Aorta (tissue), 5 donors: Measurements from ENCODE around the gene KRT25. TPM values are rescaled to one million over a fixed set of nuclear protein-coding genes. Genes with fewer than 3 reads are reported as not detected.
"Not testable (repeated sequence)": the region's sequence is repeated elsewhere in the genome, so short reads cannot be mapped to it uniquely, and the experiment has no call there.

Experiments
- ATAC-seq: fragments of 200-7000 bp; cut with Tn5 transposase; one replicate; pipeline ENCODE4 v1.9.1; 2022; ENCODE audit warnings: moderate library complexity; ENCODE audit not compliant: low FRiP score
- DNase-seq, 2 donors: peaks; one replicate each; pipeline ENCODE4 v3.0.0-alpha.2; 2020
- H3K27ac ChIP-seq, 2 donors: one replicate each; pipeline ENCODE4 v1.5.1; 2013; ENCODE audit warnings: low read length in 2 of 2, mild to moderate bottlenecking in 2 of 2, moderate library complexity in 2 of 2, control low read depth in 1 of 2, inconsistent platforms in 1 of 2, low read depth in 1 of 2
- H3K27me3 ChIP-seq, 2 donors: one replicate each; pipeline ENCODE4 v1.6.1; 2013; ENCODE audit warnings: control low read depth in 1 of 2, low read length in 1 of 2, mild to moderate bottlenecking in 1 of 2, moderate library complexity in 1 of 2; ENCODE audit not compliant: insufficient read depth in 2 of 2, control insufficient read depth in 1 of 2
- H3K36me3 ChIP-seq, 2 donors: one replicate each; pipeline ENCODE4 v1.6.1; 2013; ENCODE audit warnings: control low read depth in 1 of 2, low read length in 1 of 2, mild to moderate bottlenecking in 1 of 2; ENCODE audit not compliant: insufficient read depth in 2 of 2, control insufficient read depth in 1 of 2
- H3K4me1 ChIP-seq, 2 donors: one replicate each; pipeline ENCODE4 v1.6.1; 2013; ENCODE audit warnings: low read length in 2 of 2, control low read depth in 1 of 2, mild to moderate bottlenecking in 1 of 2, moderate library complexity in 1 of 2; ENCODE audit not compliant: insufficient read depth in 2 of 2, control insufficient read depth in 1 of 2
- H3K4me3 ChIP-seq, 2 donors: one replicate each; pipeline ENCODE4 v1.5.1; 2013; ENCODE audit warnings: low read length in 2 of 2, control low read depth in 1 of 2, mild to moderate bottlenecking in 1 of 2
- H3K9me3 ChIP-seq: one replicate; pipeline ENCODE4 v1.6.1; 2013; ENCODE audit warnings: mild to moderate bottlenecking, low read length; ENCODE audit not compliant: control insufficient read depth
- WGBS, 2 donors: extraction: QIAGEN DNeasy Blood & Tissue Kit; methylation state at CpG; one replicate each; pipeline ENCODE4 v1.1.7; 2013; 5-methylcytosine and 5-hydroxymethylcytosine counted together
- intact Hi-C, 2 donors: fragments of 100-400 bp; cut with DNase I; formaldehyde crosslinking; loops; one replicate each; pipeline versions ENCODE4 v1.14.2 to v1.15.0; 2022
- polyA plus RNA-seq, 2 donors: library from polyadenylated mRNA; stranded (reverse); fragments of 200-250 nt; gene quantifications; one replicate each; pipeline ENCODE4 v1.2.3, GENCODE V29; 2013
- total RNA-seq, 2 donors: library from RNA; stranded (reverse); fragmentation: NEBNext Ultra II Directional; extraction: Animal tissue kit (Norgen Biotek cat#: 25700); gene quantifications; one replicate each; pipeline ENCODE4 v1.2.1, GENCODE V29; 2021
- donor health status: healthy with polysubstance abuse.
- donor health status: Bipolar disorder and iron deficiency.
- donor health status: DM: no; HTN: no; CAD: no.
- donor health status: DM: no; HTN: no; CAD: no.
- donor health status: DM: yes; HTN: yes; CAD: no.

KRT25 gene
- total and polyA plus RNA-seq, 4 donors = not detected

GRCh38 chr17:40772101-40772500 lies 17.0 kb upstream of the KRT25 start, which contains the start of gene KRT26:
TSS of gene KRT26 (minus strand) at chr17:40772201. CDS start at chr17:40772113, 88 bp downstream.
- Histone ChIP-seq H3K27me3 (no peaks in the 10 kb centered on the region), H3K4me3 (no peak within 1 kb of the TSS), H3K9me3 (no peaks in the 10 kb centered on the region), H3K36me3 (no peaks in the 10 kb centered on the region), H3K27ac (no peak within 1 kb of the TSS), H3K4me1 (no peaks in the 10 kb centered on the region)
- ATAC-seq = no peak
- intact Hi-C loops = no loop called here
- WGBS, 2 donors = 85 to 90% methylated on average over 3 of the region's 3 CpGs
- DNase-seq = no peak

GRCh38 chr17:40765657-40766056 lies 10.5 kb upstream of the KRT25 start:
- intact Hi-C loops = no loop called here
- Histone ChIP-seq H3K4me1 (no peaks in the 10 kb centered on the region), H3K27ac (no peak overlapping the region), H3K4me3 (no peak overlapping the region), H3K27me3 (no peaks in the 10 kb centered on the region), H3K9me3 (peaks cover 8% of the 10 kb centered on the region), H3K36me3 (no peaks in the 10 kb centered on the region)
- ATAC-seq = no peak
- no peak for DNase-seq
- WGBS, 2 donors = 78 to 82% methylated on average over 2 of the region's 2 CpGs

- intact Hi-C loops = no loop called here
- Histone ChIP-seq H3K27ac (no peak overlapping the region), H3K4me3 (no peak overlapping the region), H3K27me3 (no peaks in the 10 kb centered on the region), H3K9me3 (peaks cover 8% of the 10 kb centered on the region), H3K4me1 (no peaks in the 10 kb centered on the region), H3K36me3 (no peaks in the 10 kb centered on the region)
- DNase-seq (no peak), ATAC-seq (no peak)
- 86 to 90% methylated on average over 1 of the region's 1 CpG for WGBS, 2 donors
Measured at GRCh38 chr17:40763752-40764151, 8.6 kb upstream of the KRT25 start.

- Histone ChIP-seq H3K27ac (no peak overlapping the region), H3K4me1 (no peaks in the 10 kb centered on the region), H3K27me3 (no peaks in the 10 kb centered on the region), H3K36me3 (no peaks in the 10 kb centered on the region), H3K4me3 (no peak overlapping the region), H3K9me3 (peaks cover 8% of the 10 kb centered on the region)
- intact Hi-C loops = no loop called here
- DNase-seq (no peak), ATAC-seq (no peak)
- 12 to 24% methylated on average over 1 of the region's 1 CpG for WGBS, 2 donors
Measured at GRCh38 chr17:40760105-40761016, 5.2 kb upstream of the KRT25 start.

GRCh38 chr17:40753804-40754203 lies 1.3 kb downstream of the KRT25 start:
- no peaks in the 10 kb centered on the region for H3K4me1 ChIP-seq
- H3K36me3 ChIP-seq = no peaks in the 10 kb centered on the region
- no peaks in the 10 kb centered on the region for H3K27me3 ChIP-seq
- DNase-seq (no peak), ATAC-seq (no peak)
- H3K27ac ChIP-seq = no peak overlapping the region
- no peaks in the 10 kb centered on the region for H3K9me3 ChIP-seq
- no peak overlapping the region for H3K4me3 ChIP-seq
- intact Hi-C loops = no loop called here
- WGBS, 2 donors = 83 to 88% methylated on average over 3 of the region's 3 CpGs

GRCh38 chr17:40751065-40751464 lies 4.1 kb downstream of the KRT25 start:
- Histone ChIP-seq H3K9me3 (no peaks in the 10 kb centered on the region), H3K36me3 (no peaks in the 10 kb centered on the region), H3K27me3 (peaks cover 0 to 1% of the 10 kb centered on the region in 2 donors), H3K4me1 (no peaks in the 10 kb centered on the region), H3K27ac (no peak overlapping the region), H3K4me3 (no peak overlapping the region)
- intact Hi-C loops = no loop called here
- no peak for DNase-seq
- no peak for ATAC-seq
- WGBS, 2 donors = 81 to 82% methylated on average over 14 of the region's 14 CpGs

- Histone ChIP-seq H3K27me3 (peaks cover 0 to 1% of the 10 kb centered on the region in 2 donors), H3K36me3 (no peaks in the 10 kb centered on the region), H3K27ac (no peak overlapping the region), H3K4me1 (no peaks in the 10 kb centered on the region), H3K9me3 (no peaks in the 10 kb centered on the region), H3K4me3 (no peak overlapping the region)
- ATAC-seq (no peak), DNase-seq (no peak)
- WGBS, 2 donors = 83 to 88% methylated on average over 6 of the region's 6 CpGs
- intact Hi-C loops = no loop called here
Measured at GRCh38 chr17:40750391-40750790, 4.7 kb downstream of the KRT25 start.

GRCh38 chr17:40748666-40749065 lies 6.5 kb downstream of the KRT25 start:
- H3K9me3 ChIP-seq, intact Hi-C loops, H3K27me3 ChIP-seq, H3K4me1 ChIP-seq, H3K36me3 ChIP-seq, DNase-seq, H3K27ac ChIP-seq, H3K4me3 ChIP-seq, ATAC-seq: not testable (repeated sequence)
- 68 to 70% methylated on average over 1 of the region's 1 CpG for WGBS, 2 donors

GRCh38 chr17:40738553-40738952 lies 16.6 kb downstream of the KRT25 start:
- ATAC-seq (no peak), DNase-seq (no peak)
- WGBS, 2 donors = 47 to 53% methylated on average over 4 of the region's 4 CpGs
- intact Hi-C loops = no loop called here
- Histone ChIP-seq H3K4me1 (no peaks in the 10 kb centered on the region), H3K36me3 (no peaks in the 10 kb centered on the region), H3K27ac (no peak overlapping the region), H3K4me3 (no peak overlapping the region), H3K9me3 (peaks cover 2% of the 10 kb centered on the region), H3K27me3 (no peaks in the 10 kb centered on the region)
